Heart left ventricle (tissue), 16 donors: ENCODE results near the gene AAK1. TPM values are rescaled to one million over a fixed set of nuclear protein-coding genes. Genes with fewer than 3 reads are reported as not detected.
A peak's percentile ranks its signal among the peaks of the same experiment; 100 is the strongest.

Experiments used
- ATAC-seq, 4 donors: fragments of 200-7000 bp; cut with Tn5 transposase; one replicate each; pipeline ENCODE4 v1.9.1; 2020 to 2022; ENCODE audit warnings: moderate library complexity in 4 of 4, mild to moderate bottlenecking in 3 of 4, moderate number of reproducible peaks in 1 of 4
- DNase-seq, 5 donors: peaks; one replicate each; pipeline ENCODE4 v3.0.0-alpha.2; 2020
- H3K27ac ChIP-seq, 12 donors: fragments of 200-600 bp; sonication (generic) in 4 of 12; one replicate each; pipeline versions ENCODE4 v1.5.0 to v1.8.0; 2016 to 2022; ENCODE audit warnings: mild to moderate bottlenecking in 2 of 12
- H3K27me3 ChIP-seq, 9 donors: fragments of 200-600 bp; sonication (generic) in 2 of 9; one replicate each; pipeline versions ENCODE4 v1.5.1 to v1.8.0; 2016 to 2022; ENCODE audit warnings: mild to moderate bottlenecking in 3 of 9
- H3K36me3 ChIP-seq, 9 donors: fragments of 200-600 bp; sonication (generic) in 2 of 9; one replicate each; pipeline versions ENCODE4 v1.5.0 to v1.8.0; 2018 to 2022; ENCODE audit warnings: mild to moderate bottlenecking in 2 of 9
- H3K4me1 ChIP-seq, 12 donors: fragments of 200-600 bp; sonication (generic) in 4 of 12; one replicate each; pipeline versions ENCODE4 v1.5.0 to v1.8.0; 2016 to 2022; ENCODE audit warnings: mild to moderate bottlenecking in 3 of 12
- H3K4me3 ChIP-seq, 12 donors: fragments of 200-600 bp; sonication (generic) in 4 of 12; one replicate each; pipeline versions ENCODE4 v1.5.0 to v1.8.0; 2017 to 2022; ENCODE audit warnings: mild to moderate bottlenecking in 9 of 12, moderate library complexity in 4 of 12
- H3K9me3 ChIP-seq, 12 donors: fragments of 200-600 bp; sonication (generic) in 4 of 12; one replicate each; pipeline versions ENCODE4 v1.5.0 to v1.8.0; 2016 to 2022; ENCODE audit warnings: mild to moderate bottlenecking in 1 of 12
- CTCF ChIP-seq, 12 donors: fragments of 200-600 bp; sonication (generic) in 4 of 12; IDR thresholded peaks; one replicate each; pipeline versions ENCODE4 v1.5.0 to v1.8.0; 2018 to 2022; ENCODE audit warnings: antibody characterized with exemption in 12 of 12, mild to moderate bottlenecking in 5 of 12
- POLR2A ChIP-seq, 2 donors: fragments of 450-650 bp; IDR thresholded peaks; one replicate each; pipeline ENCODE4 v1.6.1; 2017; ENCODE audit warnings: antibody characterized with exemption in 2 of 2, mild to moderate bottlenecking in 2 of 2, moderate library complexity in 2 of 2
- WGBS, 4 donors: extraction: QIAGEN DNeasy Blood & Tissue Kit in 2 of 4; methylation state at CpG; one replicate each; pipeline versions ENCODE4 v1.1.5 to v1.1.7; 2013 to 2018; 5-methylcytosine and 5-hydroxymethylcytosine counted together
- intact Hi-C, 10 donors: fragments of 100-400 bp; cut with DNase I; formaldehyde crosslinking; loops; one replicate each; pipeline versions ENCODE4 v1.11.1 to v1.14.2; 2022
- polyA plus RNA-seq, 2 donors: library from polyadenylated mRNA; stranded (reverse); fragments of 200-250 nt; gene quantifications; one replicate each; pipeline ENCODE4 v1.2.3, GENCODE V29; 2013
- total RNA-seq, 9 donors: library from RNA; depleted of rRNA in 2 of 9; stranded (reverse); fragments of >200 nt in 2 of 9; fragmentation: NEBNext Ultra II Directional in 3 of 9; extraction: Animal tissue kit (Norgen Biotek cat#: 25700) in 3 of 9; gene quantifications; one replicate each; pipeline versions ENCODE4 v1.1.0 to v1.2.4, GENCODE V29; 2016 to 2023
- donor health status: ischemic (EF 13 %, LVEDD 7.1; RV severe dilation, severe dysfunction).
- donor health status: healthy with polysubstance abuse.
- donor health status: DM: no; HTN: yes; CAD: no.
- donor health status: DM: no; HTN: no; CAD: no.
- donor health status: ischemic (EF 25% LVEDD 6.9; RV normal size, moderate dysfunction).
- donor health status: ischemic (EF 25% LVEDD 5.7; RV mildly dilated, moderate dysfunction).
- donor health status: healthy.
- donor health status: DM: yes; HTN: yes; CAD: no.
- donor health status: ischemic (EF 35%, LVEDD 5.7; RV mildly dilated, moderate dysfunction).
- donor health status: nonischemic (EF 11% LVEDD 7.7; RV severe dilation, severe dysfunction).
- donor health status: DM: yes; HTN: yes; CAD: no.
- donor health status: PGD.
- donor health status: ischemic (EF 29% LVEDD 5.4; RV normal size, mild dysfunction).
- donor health status: nonischemic (EF 23%, LVEDD 6.1; RV moderate dilation, normal function).

The AAK1 gene
- total and polyA plus RNA-seq, 11 donors, result 34.4 to 167 (median 122) TPM

GRCh38 chr2:69509750-69510140 is 133.8 kb downstream of the AAK1 start:
- ATAC-seq (no peak), DNase-seq (no peak)
- intact Hi-C loops, result loop anchor here in 1 of 10 donors (10.0 kb wide), 1 partner anchor 135 kb away; no protein-coding TSS in a partner anchor
- Histone ChIP-seq H3K9me3 (peaks cover 0 to 3% (median 0%) of the 10 kb centered on the region in 12 donors), H3K4me1 (peaks cover 0 to 39% (median 12%) of the 10 kb centered on the region in 12 donors), H3K27ac (no peak overlapping the region), H3K36me3 (peaks cover 0 to 100% (median 98%) of the 10 kb centered on the region in 9 donors), H3K4me3 (no peak overlapping the region), H3K27me3 (no peaks in the 10 kb centered on the region)
- no peak for TF ChIP-seq CTCF (IDR thresholded peaks at IDR 0.05)
- no peak for TF ChIP-seq POLR2A (IDR thresholded peaks at IDR 0.05)
- 88 to 97% (median 95%) methylated on average over 7 of the region's 7 CpGs for WGBS, 4 donors

GRCh38 chr2:69509011-69509749 is 134.4 kb downstream of the AAK1 start:
- TF ChIP-seq POLR2A (IDR thresholded peaks at IDR 0.05) (no peak), CTCF (IDR thresholded peaks at IDR 0.05) (no peak)
- Histone ChIP-seq H3K4me3 (no peak overlapping the region), H3K36me3 (peaks cover 0 to 100% (median 97%) of the 10 kb centered on the region in 9 donors), H3K9me3 (peaks cover 0 to 3% (median 0%) of the 10 kb centered on the region in 12 donors), H3K27ac (peak overlapping the region in 1 of 12 donors; percentile 10), H3K27me3 (no peaks in the 10 kb centered on the region), H3K4me1 (peaks cover 0 to 33% (median 10%) of the 10 kb centered on the region in 12 donors)
- peak in 2 of 5 donors; percentile 33 to 35 for DNase-seq
- intact Hi-C loops, result no loop called here
- WGBS, 4 donors, result 63 to 84% (median 79%) methylated on average over 7 of the region's 7 CpGs
- peak in 3 of 4 donors; percentile 26 to 54 (median 46) for ATAC-seq

GRCh38 chr2:69505710-69506109 is 137.8 kb downstream of the AAK1 start:
- no peak overlapping the region for H3K4me3 ChIP-seq
- peaks cover 0 to 100% (median 86%) of the 10 kb centered on the region in 9 donors for H3K36me3 ChIP-seq
- H3K27ac ChIP-seq, result peak overlapping the region in 1 of 12 donors; percentile 58
- ATAC-seq, result peak in 2 of 4 donors; percentile 8 to 51
- intact Hi-C loops, result no loop called here
- WGBS, 4 donors, result 92 to 95% (median 94%) methylated on average over 6 of the region's 6 CpGs
- no peaks in the 10 kb centered on the region for H3K27me3 ChIP-seq
- no peak for DNase-seq
- H3K4me1 ChIP-seq, result peaks cover 0 to 36% (median 4%) of the 10 kb centered on the region in 12 donors
- peaks cover 0 to 3% (median 0%) of the 10 kb centered on the region in 12 donors for H3K9me3 ChIP-seq
- TF ChIP-seq CTCF (IDR thresholded peaks at IDR 0.05) (no peak), POLR2A (IDR thresholded peaks at IDR 0.05) (no peak)

GRCh38 chr2:69501301-69501700 is 142.2 kb downstream of the AAK1 start:
- Histone ChIP-seq H3K27me3 (no peaks in the 10 kb centered on the region), H3K4me1 (peaks cover 0 to 29% (median 0%) of the 10 kb centered on the region in 12 donors), H3K36me3 (peaks cover 0 to 93% (median 67%) of the 10 kb centered on the region in 9 donors), H3K27ac (no peak overlapping the region), H3K4me3 (no peak overlapping the region), H3K9me3 (no peaks in the 10 kb centered on the region)
- TF ChIP-seq CTCF (IDR thresholded peaks at IDR 0.05) (no peak), POLR2A (IDR thresholded peaks at IDR 0.05) (no peak)
- ATAC-seq, result no peak
- intact Hi-C loops, result no loop called here
- DNase-seq, result no peak
- WGBS, 4 donors, result 86 to 94% (median 93%) methylated on average over 3 of the region's 3 CpGs
